Measurements from ENCODE around the gene CYB561D2.

CYB561D2 gene

GRCh38 chr3:50392101-50392715 lies 41.5 kb downstream of the CYB561D2 start:
- DNase-seq = no peak

- DNase-seq = no peak
Measured at GRCh38 chr3:50393061-50393460, 42.4 kb downstream of the CYB561D2 start.

DNA sequence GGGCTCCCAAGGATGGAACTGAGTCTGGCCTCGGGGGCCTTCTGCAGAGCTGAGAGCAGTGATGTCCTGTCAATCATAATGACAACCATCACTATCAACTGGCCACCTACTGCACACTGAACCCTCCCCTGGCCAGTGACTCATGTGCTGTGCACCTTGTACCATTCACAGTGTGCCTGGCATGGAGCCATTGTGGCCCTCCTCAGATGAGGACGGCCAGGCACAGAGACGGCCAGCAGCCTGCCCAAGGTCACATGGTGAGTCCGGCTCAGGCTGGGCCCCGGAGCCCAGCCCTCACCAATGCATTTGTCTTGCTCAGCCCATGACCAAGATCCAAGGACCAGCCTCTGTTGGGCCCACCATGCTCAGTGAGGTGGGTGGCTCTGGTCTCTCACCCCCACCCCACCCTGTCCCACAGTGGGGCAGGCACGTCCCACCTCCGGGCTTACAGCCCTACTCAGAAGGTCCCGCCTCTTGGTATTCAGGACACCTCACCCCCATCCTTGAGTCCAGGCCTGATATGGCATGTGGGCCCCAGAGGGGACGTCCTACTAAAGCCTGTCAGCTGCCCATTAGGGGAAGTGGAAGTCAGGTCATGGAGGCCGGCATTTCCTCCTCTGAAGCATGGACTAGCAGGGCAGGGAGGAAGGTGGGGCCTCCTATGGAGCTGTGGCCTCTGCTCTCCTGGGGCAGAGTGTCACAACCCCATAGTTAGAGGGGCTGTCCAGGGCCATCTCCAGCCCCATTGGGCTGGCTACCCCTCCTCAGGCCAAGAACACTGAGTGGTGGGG lies 44.6 kb downstream of the CYB561D2 start:
- no peak for DNase-seq

GRCh38 chr3:50396502-50396901 lies 45.8 kb downstream of the CYB561D2 start:
- no peak for DNase-seq

DNA sequence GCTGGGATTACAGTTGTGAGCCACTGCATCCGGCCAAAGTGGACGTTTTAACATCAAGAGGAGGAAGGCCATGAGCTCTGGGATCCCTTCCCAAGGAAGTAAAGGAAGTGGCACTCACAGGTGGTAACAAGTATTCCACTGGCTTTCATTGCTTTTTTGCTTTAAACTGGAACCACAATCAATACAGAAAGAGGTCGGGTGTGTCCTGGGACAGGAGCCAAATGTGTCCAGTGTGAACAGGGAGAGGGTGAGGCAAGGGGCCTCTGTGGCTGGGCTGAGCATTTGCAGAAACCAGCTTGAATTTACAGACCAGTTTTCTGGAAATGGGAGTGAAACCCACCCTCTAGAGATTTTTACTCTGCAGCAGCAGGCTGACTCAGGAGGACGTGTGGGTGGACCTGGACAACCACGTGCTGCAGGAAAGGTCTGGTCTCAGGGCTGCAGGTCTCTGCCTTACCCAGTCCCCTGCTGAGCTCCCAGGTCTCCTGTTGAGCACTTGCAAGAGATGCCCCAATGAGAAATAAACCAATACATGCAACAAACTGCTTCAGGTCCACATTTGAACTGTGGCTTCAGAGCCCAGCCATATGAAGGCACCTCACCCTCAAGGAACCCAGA lies 51.4 kb downstream of the CYB561D2 start:
- DNase-seq = no peak

All from T-helper 1 cell (primary cell).